Ishikawa (cell line): ENCODE data around the gene LMF1.

ENCODE experiments used
- CEBPB ChIP-seq: IDR thresholded peaks from 2 replicates; pipeline ENCODE4 v1.6.1; 2012
- CREB1 ChIP-seq: IDR thresholded peaks from 2 replicates; pipeline ENCODE4 v1.6.1; 2012; ENCODE audit warnings: low read depth
- EP300 ChIP-seq: IDR thresholded peaks from 2 replicates; pipeline ENCODE4 v1.6.1; 2012; ENCODE audit warnings: borderline replicate concordance
- FOXM1 ChIP-seq: IDR thresholded peaks from 2 replicates; pipeline ENCODE4 v1.6.1; 2012; ENCODE audit warnings: low read depth, borderline replicate concordance
- NFIC ChIP-seq: IDR thresholded peaks from 2 replicates; pipeline ENCODE4 v1.6.1; 2012
- RAD21 ChIP-seq: IDR thresholded peaks from 2 replicates; pipeline ENCODE4 v1.6.1; 2012; ENCODE audit warnings: low read depth
- TAF1 ChIP-seq: IDR thresholded peaks from 2 replicates; pipeline ENCODE4 v1.6.1; 2012; ENCODE audit warnings: low read depth, mild to moderate bottlenecking
- TCF12 ChIP-seq: IDR thresholded peaks from 2 replicates; pipeline ENCODE4 v1.6.1; 2012; ENCODE audit warnings: low read depth
- TEAD4 ChIP-seq: IDR thresholded peaks from 2 replicates; pipeline ENCODE4 v1.6.1; 2012
- YY1 ChIP-seq: IDR thresholded peaks from 2 replicates; pipeline ENCODE4 v1.6.1; 2012; ENCODE audit warnings: low read depth
- ZBTB7A ChIP-seq: IDR thresholded peaks from 2 replicates; pipeline ENCODE4 v1.6.1; 2012; ENCODE audit warnings: low read depth
- TF ChIP-seq, protein P1 (sequence below): IDR thresholded peaks from 2 replicates; pipeline ENCODE4 v1.6.1; 2012; ENCODE audit warnings: low read depth, mild to moderate bottlenecking
- TF ChIP-seq, protein P2 (sequence below): IDR thresholded peaks from 2 replicates; pipeline ENCODE4 v1.6.1; 2012
- TF ChIP-seq, protein P3 (sequence below): IDR thresholded peaks from 2 replicates; pipeline ENCODE4 v1.6.1; 2012

DNA sequence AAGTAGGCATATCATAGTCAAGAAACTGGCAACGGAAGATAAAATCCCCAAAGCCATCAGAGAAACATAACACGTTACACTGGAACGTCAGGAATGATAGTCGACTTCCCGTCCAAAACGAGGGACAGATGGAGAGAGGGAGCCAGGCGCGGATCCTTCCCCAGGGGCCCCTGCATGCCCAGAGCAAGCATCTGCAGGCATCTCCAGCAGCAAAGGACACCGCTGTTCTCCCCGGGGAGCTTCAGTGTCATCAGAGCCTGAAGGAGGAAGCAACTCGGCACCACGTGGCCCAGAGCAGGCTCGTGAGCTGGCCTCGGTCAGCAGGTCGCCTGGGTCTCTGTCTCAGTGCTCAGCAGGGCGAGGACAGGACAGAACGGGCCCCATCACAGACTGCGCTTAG lies 50.1 kb downstream of the LMF1 start:
- TF ChIP-seq CREB1 (no peak), TCF12 (no peak), TAF1 (no peak), CEBPB (no peak), FOXM1 (no peak), NFIC (no peak), RAD21 (no peak), EP300 (no peak), YY1 (no peak), TEAD4 (no peak), ZBTB7A (no peak)
- TF ChIP-seq, protein P1, sequence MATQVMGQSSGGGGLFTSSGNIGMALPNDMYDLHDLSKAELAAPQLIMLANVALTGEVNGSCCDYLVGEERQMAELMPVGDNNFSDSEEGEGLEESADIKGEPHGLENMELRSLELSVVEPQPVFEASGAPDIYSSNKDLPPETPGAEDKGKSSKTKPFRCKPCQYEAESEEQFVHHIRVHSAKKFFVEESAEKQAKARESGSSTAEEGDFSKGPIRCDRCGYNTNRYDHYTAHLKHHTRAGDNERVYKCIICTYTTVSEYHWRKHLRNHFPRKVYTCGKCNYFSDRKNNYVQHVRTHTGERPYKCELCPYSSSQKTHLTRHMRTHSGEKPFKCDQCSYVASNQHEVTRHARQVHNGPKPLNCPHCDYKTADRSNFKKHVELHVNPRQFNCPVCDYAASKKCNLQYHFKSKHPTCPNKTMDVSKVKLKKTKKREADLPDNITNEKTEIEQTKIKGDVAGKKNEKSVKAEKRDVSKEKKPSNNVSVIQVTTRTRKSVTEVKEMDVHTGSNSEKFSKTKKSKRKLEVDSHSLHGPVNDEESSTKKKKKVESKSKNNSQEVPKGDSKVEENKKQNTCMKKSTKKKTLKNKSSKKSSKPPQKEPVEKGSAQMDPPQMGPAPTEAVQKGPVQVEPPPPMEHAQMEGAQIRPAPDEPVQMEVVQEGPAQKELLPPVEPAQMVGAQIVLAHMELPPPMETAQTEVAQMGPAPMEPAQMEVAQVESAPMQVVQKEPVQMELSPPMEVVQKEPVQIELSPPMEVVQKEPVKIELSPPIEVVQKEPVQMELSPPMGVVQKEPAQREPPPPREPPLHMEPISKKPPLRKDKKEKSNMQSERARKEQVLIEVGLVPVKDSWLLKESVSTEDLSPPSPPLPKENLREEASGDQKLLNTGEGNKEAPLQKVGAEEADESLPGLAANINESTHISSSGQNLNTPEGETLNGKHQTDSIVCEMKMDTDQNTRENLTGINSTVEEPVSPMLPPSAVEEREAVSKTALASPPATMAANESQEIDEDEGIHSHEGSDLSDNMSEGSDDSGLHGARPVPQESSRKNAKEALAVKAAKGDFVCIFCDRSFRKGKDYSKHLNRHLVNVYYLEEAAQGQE = no peak
- TF ChIP-seq, protein P2, sequence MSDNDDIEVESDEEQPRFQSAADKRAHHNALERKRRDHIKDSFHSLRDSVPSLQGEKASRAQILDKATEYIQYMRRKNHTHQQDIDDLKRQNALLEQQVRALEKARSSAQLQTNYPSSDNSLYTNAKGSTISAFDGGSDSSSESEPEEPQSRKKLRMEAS = no peak
- TF ChIP-seq, protein P3, sequence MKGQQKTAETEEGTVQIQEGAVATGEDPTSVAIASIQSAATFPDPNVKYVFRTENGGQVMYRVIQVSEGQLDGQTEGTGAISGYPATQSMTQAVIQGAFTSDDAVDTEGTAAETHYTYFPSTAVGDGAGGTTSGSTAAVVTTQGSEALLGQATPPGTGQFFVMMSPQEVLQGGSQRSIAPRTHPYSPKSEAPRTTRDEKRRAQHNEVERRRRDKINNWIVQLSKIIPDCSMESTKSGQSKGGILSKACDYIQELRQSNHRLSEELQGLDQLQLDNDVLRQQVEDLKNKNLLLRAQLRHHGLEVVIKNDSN = no peak
